Measurements from ENCODE around the gene HPRT1. TPM values are rescaled to one million over a fixed set of nuclear protein-coding genes. Genes with fewer than 3 reads are reported as not detected.

The HPRT1 gene
- total RNA-seq, 2 experiments from 2014 or later = 98.0 to 104 TPM

DNA sequence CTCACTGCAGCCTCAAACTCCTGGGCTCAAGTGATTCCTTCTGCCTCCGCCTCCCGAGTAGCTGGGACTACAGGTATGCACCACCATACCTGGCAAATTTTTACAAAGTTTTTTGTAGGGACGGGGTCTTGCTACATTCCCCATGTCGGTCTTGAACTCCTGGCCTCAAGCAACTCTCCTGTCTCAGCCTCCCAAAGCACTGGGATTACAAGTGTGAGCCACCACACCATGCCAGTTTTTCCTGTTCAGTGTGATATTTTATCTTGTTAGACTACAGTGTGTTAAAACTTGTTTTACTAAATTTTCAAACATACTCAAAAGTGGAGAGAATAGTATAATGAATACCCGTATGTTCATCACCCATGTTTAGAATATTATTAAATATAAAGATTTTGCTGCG, 12.1 kb downstream of the HPRT1 start:
- POLR2A ChIA-PET = no interaction called here
- CTCF ChIA-PET = no interaction called here

- CTCF ChIA-PET = no interaction called here
- POLR2A ChIA-PET = no interaction called here
Observed at GRCh38 chrX:134476284-134476683, 16.3 kb downstream of the HPRT1 start.

- CTCF ChIA-PET = no interaction called here
- POLR2A ChIA-PET = no interaction called here
Observed at GRCh38 chrX:134478374-134478773, 18.4 kb downstream of the HPRT1 start.

GRCh38 chrX:134480061-134480460, 20.1 kb downstream of the HPRT1 start:
- POLR2A ChIA-PET = no interaction called here

GRCh38 chrX:134481339-134481738, 21.4 kb downstream of the HPRT1 start:
- ChIA-PET CTCF (no interaction called here), POLR2A (interaction anchor here (0.6 kb wide), 1 partner anchor 60 kb away, joined by 3 read pairs; no protein-coding TSS in a partner anchor)

More at GRCh38 chrX:134480061-134480460, 20.1 kb downstream of the HPRT1 start:
- CTCF ChIA-PET = no interaction called here

- ChIA-PET POLR2A (no interaction called here), CTCF (no interaction called here)
Observed at GRCh38 chrX:134482371-134482770, 22.4 kb downstream of the HPRT1 start.

- POLR2A ChIA-PET = interaction anchor here (0.5 kb wide), 1 partner anchor 11 kb away, joined by 3 read pairs; no protein-coding TSS in a partner anchor
- CTCF ChIA-PET = no interaction called here
Observed at GRCh38 chrX:134484039-134484438, 24.1 kb downstream of the HPRT1 start.

DNA sequence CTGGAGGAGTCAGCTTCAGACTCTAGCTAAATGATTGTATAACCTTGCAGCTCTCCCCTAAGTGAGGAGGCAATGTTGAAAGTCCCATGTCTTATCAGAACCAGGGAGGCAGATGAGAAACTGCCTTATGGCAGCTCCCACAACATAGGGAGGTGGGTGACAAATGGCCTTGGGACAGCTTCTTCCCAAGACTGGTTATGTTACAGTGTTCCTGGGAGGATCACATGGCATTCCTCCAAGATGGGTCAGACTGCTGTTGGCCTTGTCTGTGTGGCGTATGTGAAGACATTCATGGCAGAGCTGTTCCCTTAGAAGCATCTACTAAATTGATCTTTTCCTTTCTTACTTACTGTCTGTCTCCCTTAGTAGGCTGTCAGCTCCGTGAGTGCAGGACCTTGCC, 42.0 kb downstream of the HPRT1 start:
- POLR2A ChIA-PET = no interaction called here
- CTCF ChIA-PET = no interaction called here

DNA sequence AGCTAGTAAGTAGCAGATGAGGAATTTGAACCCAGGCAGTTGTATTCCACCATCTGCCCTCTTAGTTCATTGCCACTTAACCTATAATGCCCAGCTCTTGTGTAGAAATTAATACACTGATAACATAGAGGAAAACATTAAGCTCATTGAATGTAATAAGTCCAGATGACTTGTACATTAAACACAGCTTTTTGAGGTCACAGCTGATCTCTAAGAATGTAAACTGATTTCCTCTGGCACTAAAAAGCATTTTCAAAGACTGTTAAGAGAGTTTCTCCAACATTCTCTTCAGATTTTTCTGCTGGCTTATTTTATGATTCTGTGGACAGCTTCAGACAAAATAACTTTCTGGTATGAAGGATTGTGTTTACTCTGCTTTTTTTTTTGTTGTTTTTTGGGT, 42.7 kb downstream of the HPRT1 start:
- POLR2A ChIA-PET = no interaction called here
- CTCF ChIA-PET = no interaction called here

- ChIA-PET CTCF (no interaction called here), POLR2A (no interaction called here)
Observed at GRCh38 chrX:134512566-134512965, 52.6 kb downstream of the HPRT1 start.

DNA sequence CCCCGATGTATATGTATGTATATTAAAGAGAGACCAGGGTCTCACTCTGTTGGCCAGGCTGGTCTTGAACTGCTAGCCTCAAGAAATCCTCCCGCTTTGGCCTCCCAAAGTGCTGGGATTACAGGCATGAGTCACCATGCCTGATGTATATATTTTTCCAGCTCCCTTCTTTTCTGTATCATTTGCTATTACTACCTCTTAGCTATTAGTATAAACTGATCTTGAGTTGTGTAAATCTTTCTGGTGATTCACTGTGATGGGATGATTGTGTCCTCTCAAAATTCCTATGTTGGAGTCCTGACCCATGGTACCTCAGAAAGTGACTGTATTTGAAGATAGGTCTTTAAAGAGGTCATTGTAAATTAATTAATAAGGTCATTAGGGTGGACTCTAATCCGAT, 53.1 kb downstream of the HPRT1 start:
- POLR2A ChIA-PET = no interaction called here
- CTCF ChIA-PET = no interaction called here

DNA sequence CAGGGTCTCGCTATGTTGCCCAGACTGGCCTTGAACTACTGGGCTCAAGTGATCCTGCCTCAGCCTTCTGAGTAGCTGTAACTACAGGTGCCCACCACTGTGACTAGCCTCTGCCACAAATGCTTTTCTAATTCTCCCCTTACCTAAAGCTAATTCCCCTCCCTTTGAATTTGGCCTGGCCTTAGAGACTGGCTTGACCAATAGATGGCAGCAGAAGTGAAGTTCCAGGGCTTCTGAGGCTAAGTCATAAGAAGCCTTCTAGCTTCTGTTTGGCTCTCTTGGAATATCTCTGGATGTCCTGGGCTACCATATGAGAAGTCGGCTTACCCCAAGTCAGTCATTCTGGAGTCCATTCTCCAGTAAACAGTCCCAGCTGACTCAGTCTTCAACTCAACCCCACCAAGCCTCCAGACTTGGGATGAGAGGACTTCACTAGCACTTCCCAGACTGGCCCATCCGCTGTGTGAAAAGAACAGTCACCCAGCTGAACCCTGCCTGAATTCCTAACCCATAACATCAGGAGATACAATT, 61.0 kb downstream of the HPRT1 start:
- CTCF ChIA-PET = interaction anchor here (1.4 kb wide), 1 partner anchor 232 kb away, joined by 3 read pairs; no protein-coding TSS in a partner anchor

DNA sequence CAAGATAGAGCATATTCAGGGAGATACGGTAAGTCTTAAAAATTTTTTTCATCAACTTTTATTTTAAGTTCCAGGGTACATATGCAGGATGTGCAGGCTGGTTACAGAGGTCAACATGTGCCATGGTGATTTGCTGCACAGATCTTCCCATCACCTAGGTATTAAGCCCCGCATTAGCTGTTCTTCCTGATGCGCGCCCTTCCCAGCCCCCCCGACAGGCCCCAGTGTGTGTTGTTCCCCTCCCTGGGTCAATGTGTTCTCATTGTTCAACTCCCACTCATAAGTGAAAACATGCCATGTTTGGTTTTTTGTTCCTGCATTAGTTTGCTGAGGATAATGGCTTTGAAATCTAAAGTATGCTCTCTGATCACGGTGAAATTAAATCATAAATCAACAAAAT, 64.2 kb downstream of the HPRT1 start:
- ChIA-PET POLR2A (no interaction called here), CTCF (no interaction called here)

More for the DNA sequence above, 61.0 kb downstream of the HPRT1 start:
- POLR2A ChIA-PET = no interaction called here

GRCh38 chrX:134525086-134525792, 65.3 kb downstream of the HPRT1 start:
- ChIA-PET CTCF (no interaction called here), POLR2A (no interaction called here)

DNA sequence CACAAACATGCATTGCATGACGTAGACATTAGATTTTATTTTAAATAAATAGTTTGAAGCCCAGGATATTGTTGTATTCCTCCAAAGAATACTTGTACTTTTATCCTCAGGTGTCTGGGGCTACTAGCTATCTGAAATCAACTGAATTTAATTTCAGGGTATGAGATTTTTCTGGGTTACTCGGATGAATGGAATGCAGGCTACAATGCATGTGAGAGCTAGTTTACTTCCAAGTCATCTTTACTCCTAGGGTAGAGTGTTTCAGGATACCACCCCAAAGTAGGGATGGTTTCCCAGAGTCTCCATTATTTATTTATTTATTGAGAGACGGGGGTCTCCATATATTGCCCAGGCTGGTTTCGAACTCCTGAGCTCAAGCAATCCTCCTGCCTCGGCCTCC, 66.4 kb downstream of the HPRT1 start:
- CTCF ChIA-PET = no interaction called here
- POLR2A ChIA-PET = no interaction called here

- POLR2A ChIA-PET = no interaction called here
- CTCF ChIA-PET = no interaction called here
Observed at GRCh38 chrX:134528960-134529359, 69.0 kb downstream of the HPRT1 start.

DNA sequence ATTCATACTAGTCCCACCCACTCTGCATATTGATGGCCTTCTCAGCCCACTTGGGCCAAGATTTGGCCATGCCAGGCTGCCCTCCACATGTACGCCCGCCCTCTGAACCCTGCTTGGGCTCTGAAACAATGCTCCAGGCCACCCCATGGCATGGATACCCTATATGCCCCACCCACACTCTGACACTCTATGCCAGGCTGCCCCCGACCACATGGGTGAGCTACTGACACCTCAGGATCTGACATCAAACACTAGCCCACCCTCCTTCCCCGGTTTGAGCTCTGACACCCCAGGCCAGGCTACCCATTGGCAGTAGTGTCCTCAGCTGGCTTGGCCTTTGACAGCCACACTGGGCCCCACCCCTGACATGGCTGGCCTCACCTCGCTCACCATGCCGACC, 69.5 kb downstream of the HPRT1 start:
- ChIA-PET CTCF (interaction anchor here (0.5 kb wide), 1 partner anchor 27 kb away, joined by 4 read pairs; no protein-coding TSS in a partner anchor), POLR2A (no interaction called here)

DNA sequence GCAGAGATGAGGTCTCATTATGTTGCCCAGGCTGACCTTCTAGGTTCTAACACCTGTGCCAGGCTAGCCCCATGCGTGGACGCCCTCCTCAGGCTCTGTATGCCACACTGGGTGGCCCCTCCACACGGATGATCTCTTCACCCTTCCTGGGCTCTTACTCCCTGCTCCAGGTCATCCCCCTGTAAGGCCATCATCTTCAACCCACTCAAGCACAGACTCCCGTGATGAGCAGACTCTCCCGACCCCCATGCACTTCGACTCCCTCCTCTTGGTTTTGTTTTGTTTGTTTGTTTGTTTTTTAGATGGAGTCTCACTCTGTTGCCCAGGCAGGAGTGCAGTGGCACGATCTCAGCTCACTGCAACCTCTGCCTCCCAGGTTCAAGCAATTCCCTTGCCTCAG, 70.9 kb downstream of the HPRT1 start:
- ChIA-PET POLR2A (no interaction called here), CTCF (no interaction called here)

DNA sequence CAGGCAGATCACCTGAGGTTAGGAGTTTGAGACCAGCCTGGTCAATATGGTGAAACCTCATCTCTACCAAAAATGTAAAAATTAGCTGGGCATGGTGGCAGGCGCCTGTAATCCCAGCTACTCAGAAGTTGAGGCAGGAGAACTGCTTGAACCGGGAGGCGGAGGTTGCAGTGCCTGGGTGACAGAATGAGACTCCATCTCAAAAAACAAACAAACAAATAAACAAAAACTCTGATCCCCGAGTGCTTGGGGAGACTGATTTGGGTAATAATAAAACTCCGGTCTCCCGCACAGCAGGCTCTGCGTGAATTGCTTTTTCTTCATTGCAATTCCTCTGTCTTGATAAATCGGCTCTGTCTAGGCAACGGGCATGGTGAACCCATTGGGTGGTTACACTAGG, 73.4 kb downstream of the HPRT1 start:
- CTCF ChIA-PET = no interaction called here
- POLR2A ChIA-PET = no interaction called here

GRCh38 chrX:134533952-134534351, 74.0 kb downstream of the HPRT1 start:
- ChIA-PET POLR2A (no interaction called here), CTCF (no interaction called here)

GRCh38 chrX:134537179-134537955, 77.4 kb downstream of the HPRT1 start:
- POLR2A ChIA-PET = no interaction called here
- CTCF ChIA-PET = no interaction called here

Data from activated CD8-positive, alpha-beta memory T cell treated with anti-CD3 and anti-CD28 coated beads for 36 hours (primary cell).